Adrenal gland (tissue), 12 donors: ENCODE results near the gene MGMT. TPM values are rescaled to one million over a fixed set of nuclear protein-coding genes. Genes with fewer than 3 reads are reported as not detected.

Source experiments
- DNase-seq, 7 donors: peaks; one replicate each; pipeline ENCODE4 v3.0.0-alpha.2; 2019 to 2020
- H3K27ac ChIP-seq, 5 donors: fragments of 200-600 bp; sonication (generic) in 4 of 5; 1 replicate in 3 of 5; 2 replicates in 2 of 5; pipeline versions ENCODE4 v1.5.1 to v1.8.0; 2016 to 2020; ENCODE audit warnings: mild to moderate bottlenecking in 1 of 5
- H3K27me3 ChIP-seq: fragments of 200-600 bp; 2 replicates; pipeline ENCODE4 v1.8.0; 2021
- H3K36me3 ChIP-seq, 2 donors: fragments of 200-600 bp; replicated peaks in 1 of 2; 1 replicate in 1 of 2; 2 replicates in 1 of 2; pipeline versions ENCODE4 v1.5.1 to v1.8.0; 2018 to 2022
- H3K4me1 ChIP-seq, 2 donors: fragments of 200-600 bp; replicated peaks in 1 of 2; 1 replicate in 1 of 2; 2 replicates in 1 of 2; pipeline versions ENCODE4 v1.5.1 to v1.8.0; 2018 to 2021
- H3K4me3 ChIP-seq, 4 donors: fragments of 200-600 bp; sonication (generic) in 3 of 4; one replicate each; pipeline ENCODE4 v1.5.1; 2016 to 2018
- H3K9me3 ChIP-seq, 3 donors: fragments of 200-600 bp; sonication (generic) in 1 of 3; replicated peaks in 1 of 3; 1 replicate in 2 of 3; 2 replicates in 1 of 3; pipeline versions ENCODE4 v1.5.1 to v1.8.0; 2016 to 2021
- CTCF ChIP-seq, 6 experiments: fragments of 450-650 bp in 4 of 6; fragments of 200-600 bp in 2 of 6; sonication (generic) in 1 of 6; IDR thresholded peaks; 1 replicate in 5 of 6; 2 replicates in 1 of 6; pipeline versions ENCODE4 v1.5.1 to v1.8.0; 2016 to 2021; ENCODE audit warnings: antibody characterized with exemption in 6 of 6, mild to moderate bottlenecking in 2 of 6, moderate library complexity in 1 of 6
- POLR2A ChIP-seq, 2 donors: fragments of 450-650 bp; IDR thresholded peaks; one replicate each; pipeline ENCODE4 v1.6.1; 2017; ENCODE audit warnings: antibody characterized with exemption in 2 of 2, mild to moderate bottlenecking in 2 of 2, moderate library complexity in 1 of 2
- WGBS, 4 donors: extraction: QIAGEN DNeasy Blood & Tissue Kit in 2 of 4; methylation state at CpG; one replicate each; pipeline versions ENCODE4 v1.1.5 to v1.1.7; 2013 to 2017; 5-methylcytosine and 5-hydroxymethylcytosine counted together
- intact Hi-C, 2 donors: fragments of 100-400 bp; cut with DNase I; formaldehyde crosslinking; loops; one replicate each; pipeline versions ENCODE4 v1.14.1 to v1.15.0; 2022 to 2023
- polyA plus RNA-seq, 3 donors: library from polyadenylated mRNA; stranded (reverse); fragments of 200-250 nt in 2 of 3; fragments of 350-450 nt in 1 of 3; fragmentation: Illumina TruSeq in 1 of 3; extraction: RNeasy Lipid Tissue Mini Kit (QIAGEN cat#74804) in 1 of 3; gene quantifications; one replicate each; pipeline ENCODE4 v1.2.3, GENCODE V29; 2013 to 2014
- total RNA-seq, 9 donors: library from RNA; depleted of rRNA in 4 of 9; stranded (reverse); fragments of >200 nt in 4 of 9; fragments of 120-200 nt in 1 of 9; fragmentation: NEBNext Ultra II Directional in 1 of 9; extraction: Animal tissue kit (Norgen Biotek cat#: 25700) in 1 of 9; gene quantifications; one replicate each; pipeline versions ENCODE4 v1.1.0 to v1.2.4, GENCODE V29; 2013 to 2023
- donor health status: healthy with polysubstance abuse.
- donor health status: Bipolar disorder and iron deficiency.
- donor health status: DM: yes; HTN: yes; CAD: no.
- donor health status: DM: no; HTN: no; CAD: no.
- donor health status: DM: no; HTN: no; CAD: no.
- donor health status: DM: yes; HTN: yes; CAD: no.

The MGMT gene
- total and polyA plus RNA-seq, 12 donors: 3.8 to 35.8 (median 21.2) TPM

- 84 to 98% (median 92%) methylated on average over 11 of the region's 11 CpGs for WGBS, 4 donors
- Histone ChIP-seq H3K4me1 (no peaks in the 10 kb centered on the region), H3K27ac (no peak overlapping the region), H3K36me3 (peaks cover 0 to 2% of the 10 kb centered on the region in 2 donors), H3K9me3 (no peaks in the 10 kb centered on the region), H3K4me3 (no peak overlapping the region), H3K27me3 (no peaks in the 10 kb centered on the region)
- intact Hi-C loops: no loop called here
- TF ChIP-seq CTCF (IDR thresholded peaks at IDR 0.05) (no peak), POLR2A (IDR thresholded peaks at IDR 0.05) (no peak)
- no peak for DNase-seq
Observed at GRCh38 chr10:129624526-129624925, 157.5 kb downstream of the MGMT start.

- 92 to 94% (median 93%) methylated on average over 10 to 15 of the region's 15 CpGs for WGBS, 4 donors
- Histone ChIP-seq H3K4me1 (no peaks in the 10 kb centered on the region), H3K4me3 (no peak overlapping the region), H3K36me3 (no peaks in the 10 kb centered on the region), H3K27ac (no peak overlapping the region), H3K9me3 (no peaks in the 10 kb centered on the region), H3K27me3 (no peaks in the 10 kb centered on the region)
- no peak for DNase-seq
- intact Hi-C loops: no loop called here
- no peak for TF ChIP-seq CTCF (IDR thresholded peaks at IDR 0.05)
- TF ChIP-seq POLR2A (IDR thresholded peaks at IDR 0.05): no peak
Observed at GRCh38 chr10:129626309-129626708, 159.3 kb downstream of the MGMT start.

- no peaks in the 10 kb centered on the region for H3K9me3 ChIP-seq
- no peak for TF ChIP-seq CTCF (IDR thresholded peaks at IDR 0.05)
- TF ChIP-seq POLR2A (IDR thresholded peaks at IDR 0.05): no peak
- H3K4me1 ChIP-seq: no peaks in the 10 kb centered on the region
- no peak overlapping the region for H3K27ac ChIP-seq
- no peak overlapping the region for H3K4me3 ChIP-seq
- no peak for DNase-seq
- no peaks in the 10 kb centered on the region for H3K36me3 ChIP-seq
- intact Hi-C loops: no loop called here
- 72 to 93% (median 82%) methylated on average over 12 of the region's 12 CpGs for WGBS, 4 donors
- no peaks in the 10 kb centered on the region for H3K27me3 ChIP-seq
Observed at GRCh38 chr10:129626796-129627435, 159.9 kb downstream of the MGMT start.

- Histone ChIP-seq H3K4me1 (no peaks in the 10 kb centered on the region), H3K36me3 (no peaks in the 10 kb centered on the region), H3K9me3 (no peaks in the 10 kb centered on the region), H3K4me3 (no peak overlapping the region), H3K27ac (no peak overlapping the region), H3K27me3 (no peaks in the 10 kb centered on the region)
- TF ChIP-seq POLR2A (IDR thresholded peaks at IDR 0.05) (no peak), CTCF (IDR thresholded peaks at IDR 0.05) (no peak)
- WGBS, 4 donors: 55 to 63% (median 58%) methylated on average over 8 of the region's 8 CpGs
- intact Hi-C loops: no loop called here
- DNase-seq: no peak
Observed at GRCh38 chr10:129627442-129627841, 160.4 kb downstream of the MGMT start.
